K562 (cell line): Measurements from ENCODE around the gene SNRPA. TPM values are rescaled to one million over a fixed set of nuclear protein-coding genes. Genes with fewer than 3 reads are reported as not detected.

Experiments used
- ADNP ChIP-seq: fragments of 200-800 bp; sonication (Bioruptor generic); IDR thresholded peaks from 2 replicates; pipeline ENCODE4 v1.6.1; 2016; ENCODE audit warnings: missing genetic modification characterization, missing compliant biosample characterization
- BHLHE40 ChIP-seq: IDR thresholded peaks from 2 replicates; pipeline ENCODE4 v1.6.1; 2011; ENCODE audit warnings: low read length, improper control_type of control experiment
- CHCHD3 ChIP-seq: fragments of 250-450 bp; sonication (Bioruptor Pico); IDR thresholded peaks from 2 replicates; pipeline ENCODE4 v2.1.2; 2022; ENCODE audit warnings: mild to moderate bottlenecking
- MCM2 ChIP-seq: fragments of 450-650 bp; IDR thresholded peaks from 2 replicates; pipeline ENCODE4 v1.6.1; 2017; ENCODE audit warnings: low read depth, mild to moderate bottlenecking
- MYC ChIP-seq, 2 experiments: fragments of 250-450 bp in 1 of 2; sonication (Bioruptor Pico) in 1 of 2; IDR thresholded peaks; 2 replicates each; pipeline versions ENCODE4 v1.5.1 to v1.6.1; 2012 to 2021; ENCODE audit warnings: low read depth in 2 of 2, borderline replicate concordance in 1 of 2, improper control_type of control experiment in 1 of 2, low read length in 1 of 2, mild to moderate bottlenecking in 1 of 2, moderate library complexity in 1 of 2
- POLR2AphosphoS5 ChIP-seq: IDR thresholded peaks from 2 replicates; pipeline ENCODE4 v1.6.1; 2011; ENCODE audit warnings: mild to moderate bottlenecking, low read depth, low read length, moderate library complexity; ENCODE audit not compliant: control insufficient read depth, insufficient read depth
- RNF2 ChIP-seq: sonication (generic); IDR thresholded peaks from 2 replicates; pipeline ENCODE4 v1.6.1; 2016
- SMARCA5 ChIP-seq: fragments of 450-650 bp; IDR thresholded peaks from 2 replicates; pipeline ENCODE4 v1.6.1; 2016
- SNRNP70 ChIP-seq: fragments of 200-400 bp; formaldehyde crosslinking; optimal IDR thresholded peaks from 2 replicates; pipeline ENCODE3; 2017; ENCODE audit warnings: low read depth, low read length
- YBX1 ChIP-seq: fragments of 450-650 bp; IDR thresholded peaks from 2 replicates; pipeline ENCODE4 v1.7.1; 2016; ENCODE audit warnings: mild to moderate bottlenecking
- polyA plus RNA-seq, 8 experiments: library from polyadenylated mRNA; depleted of rRNA in 4 of 8; stranded (reverse) in 5 of 8; unstranded in 3 of 8; fragments of >200 nt; fragmentation: Nextera tagmentation in 2 of 8; fragmentation: Illumina TruSeq in 1 of 8; extraction: Ambion mirVana in 2 of 8; extraction: Trizol in 1 of 8; gene quantifications; 2 replicates each; pipeline versions ENCODE4 v1.2.1 to v1.2.3, GENCODE V29; 2011 to 2014; ENCODE audit warnings: inconsistent platforms in 1 of 8, missing spikeins in 1 of 8
- total RNA-seq, 7 experiments: library from RNA; depleted of rRNA in 6 of 7; stranded (reverse); fragments of >200 nt in 6 of 7; fragmentation: Illumina TruSeq in 2 of 7; extraction: Trizol in 2 of 7; gene quantifications; 2 replicates each; pipeline versions ENCODE4 v1.2.1 to v1.2.3, GENCODE V29; 2011 to 2021; ENCODE audit warnings: low replicate concordance in 1 of 7
- TF ChIP-seq, protein P1 (sequence below): fragments of 450-650 bp; IDR thresholded peaks from 2 replicates; pipeline ENCODE4 v1.6.1; 2018; ENCODE audit warnings: mild to moderate bottlenecking, low read depth; ENCODE audit not compliant: partially characterized antibody
- TF ChIP-seq, protein P2 (sequence below), 2 experiments: fragments of 450-650 bp in 1 of 2; sonication (generic) in 1 of 2; formaldehyde crosslinking in 1 of 2; IDR thresholded peaks; 2 replicates each; pipeline versions ENCODE4 v1.7.1 to v1.9.0; 2016 to 2022; ENCODE audit warnings: inconsistent platforms in 1 of 2, mild to moderate bottlenecking in 1 of 2, missing genetic modification reagents in 1 of 2
- TF ChIP-seq, protein P3 (sequence below): sonication (generic); formaldehyde crosslinking; IDR thresholded peaks from 2 replicates; pipeline ENCODE4 v1.8.0; 2023; ENCODE audit warnings: mild to moderate bottlenecking, missing genetic modification reagents

Gene SNRPA
- total and polyA plus RNA-seq, 9 of the 15 experiments (the other 6 are each of a cell fraction or from before 2014, with no cell fraction given): 16.3 to 311 (median 193) TPM

DNA sequence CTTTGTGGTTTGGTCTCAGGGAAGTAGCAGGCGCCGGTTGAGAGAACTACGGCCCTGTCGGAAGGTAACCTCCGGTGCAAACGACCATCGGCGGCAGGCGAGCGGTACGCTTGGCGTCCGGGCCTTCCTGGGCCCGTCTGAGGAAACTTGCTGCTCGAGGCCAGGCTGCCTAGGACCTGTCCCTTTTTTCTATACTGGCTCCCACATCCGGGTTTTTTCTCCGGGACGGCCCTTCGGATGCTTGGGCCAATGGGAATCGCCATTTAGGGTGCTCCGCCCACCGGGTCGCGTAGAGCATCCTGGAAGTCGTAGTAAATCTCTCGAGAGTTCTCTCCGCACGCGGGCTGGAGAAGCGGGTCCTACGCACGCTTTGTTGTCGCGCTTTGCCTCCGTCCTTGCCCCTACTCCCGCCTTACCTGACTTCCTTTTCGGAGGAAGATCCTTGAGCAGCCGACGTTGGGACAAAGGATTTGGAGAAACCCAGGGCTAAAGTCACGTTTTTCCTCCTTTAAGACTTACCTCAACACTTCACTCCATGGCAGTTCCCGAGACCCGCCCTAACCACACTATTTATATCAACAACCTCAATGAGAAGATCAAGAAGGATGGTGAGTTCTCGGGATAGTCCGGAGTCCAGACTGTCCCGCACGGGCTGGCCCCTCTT is at the start of gene SNRPA (continued):
- TF ChIP-seq, protein P1, sequence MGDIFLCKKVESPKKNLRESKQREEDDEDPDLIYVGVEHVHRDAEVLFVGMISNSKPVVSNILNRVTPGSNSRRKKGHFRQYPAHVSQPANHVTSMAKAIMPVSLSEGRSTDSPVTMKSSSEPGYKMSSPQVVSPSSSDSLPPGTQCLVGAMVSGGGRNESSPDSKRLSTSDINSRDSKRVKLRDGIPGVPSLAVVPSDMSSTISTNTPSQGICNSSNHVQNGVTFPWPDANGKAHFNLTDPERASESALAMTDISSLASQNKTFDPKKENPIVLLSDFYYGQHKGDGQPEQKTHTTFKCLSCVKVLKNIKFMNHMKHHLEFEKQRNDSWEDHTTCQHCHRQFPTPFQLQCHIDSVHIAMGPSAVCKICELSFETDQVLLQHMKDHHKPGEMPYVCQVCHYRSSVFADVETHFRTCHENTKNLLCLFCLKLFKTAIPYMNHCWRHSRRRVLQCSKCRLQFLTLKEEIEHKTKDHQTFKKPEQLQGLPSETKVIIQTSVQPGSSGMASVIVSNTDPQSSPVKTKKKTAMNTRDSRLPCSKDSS: no peak
- TF ChIP-seq, protein P2, sequence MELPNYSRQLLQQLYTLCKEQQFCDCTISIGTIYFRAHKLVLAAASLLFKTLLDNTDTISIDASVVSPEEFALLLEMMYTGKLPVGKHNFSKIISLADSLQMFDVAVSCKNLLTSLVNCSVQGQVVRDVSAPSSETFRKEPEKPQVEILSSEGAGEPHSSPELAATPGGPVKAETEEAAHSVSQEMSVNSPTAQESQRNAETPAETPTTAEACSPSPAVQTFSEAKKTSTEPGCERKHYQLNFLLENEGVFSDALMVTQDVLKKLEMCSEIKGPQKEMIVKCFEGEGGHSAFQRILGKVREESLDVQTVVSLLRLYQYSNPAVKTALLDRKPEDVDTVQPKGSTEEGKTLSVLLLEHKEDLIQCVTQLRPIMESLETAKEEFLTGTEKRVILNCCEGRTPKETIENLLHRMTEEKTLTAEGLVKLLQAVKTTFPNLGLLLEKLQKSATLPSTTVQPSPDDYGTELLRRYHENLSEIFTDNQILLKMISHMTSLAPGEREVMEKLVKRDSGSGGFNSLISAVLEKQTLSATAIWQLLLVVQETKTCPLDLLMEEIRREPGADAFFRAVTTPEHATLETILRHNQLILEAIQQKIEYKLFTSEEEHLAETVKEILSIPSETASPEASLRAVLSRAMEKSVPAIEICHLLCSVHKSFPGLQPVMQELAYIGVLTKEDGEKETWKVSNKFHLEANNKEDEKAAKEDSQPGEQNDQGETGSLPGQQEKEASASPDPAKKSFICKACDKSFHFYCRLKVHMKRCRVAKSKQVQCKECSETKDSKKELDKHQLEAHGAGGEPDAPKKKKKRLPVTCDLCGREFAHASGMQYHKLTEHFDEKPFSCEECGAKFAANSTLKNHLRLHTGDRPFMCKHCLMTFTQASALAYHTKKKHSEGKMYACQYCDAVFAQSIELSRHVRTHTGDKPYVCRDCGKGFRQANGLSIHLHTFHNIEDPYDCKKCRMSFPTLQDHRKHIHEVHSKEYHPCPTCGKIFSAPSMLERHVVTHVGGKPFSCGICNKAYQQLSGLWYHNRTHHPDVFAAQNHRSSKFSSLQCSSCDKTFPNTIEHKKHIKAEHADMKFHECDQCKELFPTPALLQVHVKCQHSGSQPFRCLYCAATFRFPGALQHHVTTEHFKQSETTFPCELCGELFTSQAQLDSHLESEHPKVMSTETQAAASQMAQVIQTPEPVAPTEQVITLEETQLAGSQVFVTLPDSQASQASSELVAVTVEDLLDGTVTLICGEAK (IDR thresholded peaks at IDR 0.05): no peak
- TF ChIP-seq, protein P2 (CRISPR knock-in tag; IDR thresholded peaks at IDR 0.05): no peak
- TF ChIP-seq MYC (IDR thresholded peaks at IDR 0.05; ENCODE audit: low read depth, low read length) (peak; percentile 93), MYC (CRISPR knock-in tag; IDR thresholded peaks at IDR 0.05; ENCODE audit: borderline replicate concordance, low read depth) (peak; percentile 56), POLR2AphosphoS5 (peak; percentile 85), SMARCA5 (no peak), MCM2 (no peak), SNRNP70 (no peak), BHLHE40 (peak; percentile 68; the same call in 1 of the 2 replicates), YBX1 (no peak), ADNP (tag) (no peak), CHCHD3 (CRISPR knock-in tag) (no peak), RNF2 (peak; percentile 22; the same call in 1 of the 2 replicates)
- TF ChIP-seq, protein P3, sequence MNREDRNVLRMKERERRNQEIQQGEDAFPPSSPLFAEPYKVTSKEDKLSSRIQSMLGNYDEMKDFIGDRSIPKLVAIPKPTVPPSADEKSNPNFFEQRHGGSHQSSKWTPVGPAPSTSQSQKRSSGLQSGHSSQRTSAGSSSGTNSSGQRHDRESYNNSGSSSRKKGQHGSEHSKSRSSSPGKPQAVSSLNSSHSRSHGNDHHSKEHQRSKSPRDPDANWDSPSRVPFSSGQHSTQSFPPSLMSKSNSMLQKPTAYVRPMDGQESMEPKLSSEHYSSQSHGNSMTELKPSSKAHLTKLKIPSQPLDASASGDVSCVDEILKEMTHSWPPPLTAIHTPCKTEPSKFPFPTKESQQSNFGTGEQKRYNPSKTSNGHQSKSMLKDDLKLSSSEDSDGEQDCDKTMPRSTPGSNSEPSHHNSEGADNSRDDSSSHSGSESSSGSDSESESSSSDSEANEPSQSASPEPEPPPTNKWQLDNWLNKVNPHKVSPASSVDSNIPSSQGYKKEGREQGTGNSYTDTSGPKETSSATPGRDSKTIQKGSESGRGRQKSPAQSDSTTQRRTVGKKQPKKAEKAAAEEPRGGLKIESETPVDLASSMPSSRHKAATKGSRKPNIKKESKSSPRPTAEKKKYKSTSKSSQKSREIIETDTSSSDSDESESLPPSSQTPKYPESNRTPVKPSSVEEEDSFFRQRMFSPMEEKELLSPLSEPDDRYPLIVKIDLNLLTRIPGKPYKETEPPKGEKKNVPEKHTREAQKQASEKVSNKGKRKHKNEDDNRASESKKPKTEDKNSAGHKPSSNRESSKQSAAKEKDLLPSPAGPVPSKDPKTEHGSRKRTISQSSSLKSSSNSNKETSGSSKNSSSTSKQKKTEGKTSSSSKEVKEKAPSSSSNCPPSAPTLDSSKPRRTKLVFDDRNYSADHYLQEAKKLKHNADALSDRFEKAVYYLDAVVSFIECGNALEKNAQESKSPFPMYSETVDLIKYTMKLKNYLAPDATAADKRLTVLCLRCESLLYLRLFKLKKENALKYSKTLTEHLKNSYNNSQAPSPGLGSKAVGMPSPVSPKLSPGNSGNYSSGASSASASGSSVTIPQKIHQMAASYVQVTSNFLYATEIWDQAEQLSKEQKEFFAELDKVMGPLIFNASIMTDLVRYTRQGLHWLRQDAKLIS (CRISPR knock-in tag): peak; percentile 80; the same call in 1 of the 2 replicates
